Trophoblast cell (in vitro differentiated cells and primary cell): ENCODE data around the gene ZNF326.
"Not testable (repeated sequence)": the region's sequence is repeated elsewhere in the genome, so short reads cannot be mapped to it uniquely, and the experiment has no call there.

Experiments used
- DNase-seq, 2 donors: peaks; one replicate each; pipeline ENCODE4 v3.0.0-alpha.2; 2016
- H2AFZ ChIP-seq: 2 replicates; pipeline ENCODE4 v1.6.1; 2013; ENCODE audit warnings: low read length, moderate library complexity, mild to moderate bottlenecking; ENCODE audit not compliant: insufficient read depth, poor library complexity
- H2AK5ac ChIP-seq: 2 replicates; pipeline ENCODE4 v1.6.1; 2013; ENCODE audit warnings: mild to moderate bottlenecking, low read length
- H2BK120ac ChIP-seq: 2 replicates; pipeline ENCODE4 v1.6.1; 2013; ENCODE audit warnings: low read length, mild to moderate bottlenecking, moderate library complexity; ENCODE audit not compliant: insufficient read depth, poor library complexity
- H2BK12ac ChIP-seq: 2 replicates; pipeline ENCODE4 v1.6.1; 2013; ENCODE audit warnings: mild to moderate bottlenecking, low read length, moderate library complexity
- H2BK5ac ChIP-seq: 2 replicates; pipeline ENCODE4 v1.6.1; 2013; ENCODE audit warnings: low read length, low read depth, moderate library complexity, mild to moderate bottlenecking; ENCODE audit not compliant: poor library complexity
- H3K14ac ChIP-seq: 2 replicates; pipeline ENCODE4 v1.6.1; 2013; ENCODE audit warnings: mild to moderate bottlenecking, low read length
- H3K18ac ChIP-seq: 2 replicates; pipeline ENCODE4 v1.6.1; 2013; ENCODE audit warnings: mild to moderate bottlenecking, low read length
- H3K23ac ChIP-seq: 2 replicates; pipeline ENCODE4 v1.6.1; 2013; ENCODE audit warnings: low read length
- H3K27ac ChIP-seq: 2 replicates; pipeline ENCODE4 v1.5.1; 2013; ENCODE audit warnings: low read depth, mild to moderate bottlenecking, inconsistent platforms, low read length, moderate library complexity
- H3K27me3 ChIP-seq: 2 replicates; pipeline ENCODE4 v1.6.1; 2013; ENCODE audit warnings: inconsistent platforms, mild to moderate bottlenecking, low read length, moderate library complexity; ENCODE audit not compliant: insufficient read depth
- H3K36me3 ChIP-seq, 2 experiments: 1 replicate in 1 of 2; 2 replicates in 1 of 2; pipeline ENCODE4 v1.6.1; 2013; ENCODE audit warnings: low read length in 2 of 2, mild to moderate bottlenecking in 2 of 2, moderate library complexity in 1 of 2; ENCODE audit not compliant: insufficient read depth in 2 of 2, control insufficient read depth in 1 of 2
- H3K4ac ChIP-seq: 2 replicates; pipeline ENCODE4 v1.6.1; 2013; ENCODE audit warnings: low read depth, mild to moderate bottlenecking, low read length, moderate library complexity
- H3K4me1 ChIP-seq, 2 experiments: 1 replicate in 1 of 2; 2 replicates in 1 of 2; pipeline ENCODE4 v1.6.1; 2013; ENCODE audit warnings: low read length in 2 of 2, mild to moderate bottlenecking in 2 of 2, moderate library complexity in 1 of 2; ENCODE audit not compliant: insufficient read depth in 2 of 2, control insufficient read depth in 1 of 2
- H3K4me2 ChIP-seq: 2 replicates; pipeline ENCODE4 v1.6.1; 2013; ENCODE audit warnings: inconsistent platforms, mild to moderate bottlenecking, low read length, moderate library complexity
- H3K4me3 ChIP-seq: 2 replicates; pipeline ENCODE4 v1.5.1; 2013; ENCODE audit warnings: mild to moderate bottlenecking, low read depth, low read length, inconsistent platforms
- H3K79me1 ChIP-seq: one replicate; pipeline ENCODE4 v1.6.1; 2013; ENCODE audit warnings: low read length
- H3K79me2 ChIP-seq: 2 replicates; pipeline ENCODE4 v1.6.1; 2013; ENCODE audit warnings: low read length, mild to moderate bottlenecking; ENCODE audit not compliant: control insufficient read depth, insufficient read depth, poor library complexity
- H3K9ac ChIP-seq: 2 replicates; pipeline ENCODE4 v1.6.1; 2013; ENCODE audit warnings: mild to moderate bottlenecking, low read length
- H3K9me3 ChIP-seq: 2 replicates; pipeline ENCODE4 v1.6.1; 2013; ENCODE audit warnings: low read depth, mild to moderate bottlenecking, control low read depth, inconsistent platforms, low read length; ENCODE audit not compliant: insufficient read depth
- H4K12ac ChIP-seq: 2 replicates; pipeline ENCODE4 v1.6.1; 2013; ENCODE audit warnings: low read depth, mild to moderate bottlenecking, low read length, moderate library complexity
- H4K8ac ChIP-seq: 2 replicates; pipeline ENCODE4 v1.6.1; 2013; ENCODE audit warnings: low read depth, mild to moderate bottlenecking, low read length, moderate library complexity
- H4K91ac ChIP-seq: one replicate; pipeline ENCODE4 v1.6.1; 2013; ENCODE audit warnings: low read depth, mild to moderate bottlenecking, low read length, moderate library complexity
- WGBS: extraction: QIAGEN DNeasy Blood & Tissue Kit; methylation state at CpG from one replicate; pipeline ENCODE4 v1.1.7; 2013; ENCODE audit warnings: missing lambda C conversion rate; ENCODE audit not compliant: insufficient read length, insufficient coverage; ENCODE audit errors: extremely low coverage; 5-methylcytosine and 5-hydroxymethylcytosine counted together

The ZNF326 gene

DNA sequence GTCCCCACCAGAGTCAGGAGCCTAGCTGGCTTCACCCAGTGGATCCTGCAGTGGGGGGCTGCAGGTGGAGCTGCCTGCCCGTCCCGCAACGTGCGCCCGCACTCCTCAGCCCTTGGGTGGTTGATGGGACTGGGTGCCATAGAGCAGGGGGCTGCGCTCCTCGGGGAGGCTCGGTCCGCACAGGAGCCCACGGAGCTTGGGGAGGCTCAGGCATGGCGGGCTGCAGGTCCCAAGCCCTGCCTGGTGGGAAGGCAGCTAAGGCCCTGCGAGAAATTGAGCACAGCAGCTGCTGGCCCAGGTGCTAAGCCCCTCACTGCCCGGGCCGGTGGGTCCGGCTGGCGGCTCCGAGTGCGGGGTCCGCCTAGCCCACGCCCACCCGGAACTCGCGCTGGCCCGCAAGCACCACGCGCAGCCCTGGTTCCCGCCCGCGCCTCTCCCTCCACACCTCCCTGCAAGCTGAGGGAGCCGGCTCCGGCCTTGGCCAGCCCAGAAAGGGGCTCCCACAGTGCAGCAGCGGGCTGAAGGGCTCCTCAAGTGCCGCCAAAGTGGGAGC, 10.3 kb upstream of the ZNF326 start:
- H2AK5ac ChIP-seq, DNase-seq, H3K23ac ChIP-seq, H2BK120ac ChIP-seq, H3K36me3 ChIP-seq, H2BK5ac ChIP-seq, H3K18ac ChIP-seq, H3K9me3 ChIP-seq, H4K91ac ChIP-seq, H3K4ac ChIP-seq, H3K27me3 ChIP-seq, H4K12ac ChIP-seq, H3K27ac ChIP-seq, H4K8ac ChIP-seq, H3K9ac ChIP-seq, H2AFZ ChIP-seq, H3K79me2 ChIP-seq, H3K14ac ChIP-seq, H3K4me2 ChIP-seq, H3K79me1 ChIP-seq, H3K4me1 ChIP-seq, H2BK12ac ChIP-seq, H3K4me3 ChIP-seq: not testable (repeated sequence)
- no CpG with 5 or more reads among the region's 33 CpGs for WGBS

DNA sequence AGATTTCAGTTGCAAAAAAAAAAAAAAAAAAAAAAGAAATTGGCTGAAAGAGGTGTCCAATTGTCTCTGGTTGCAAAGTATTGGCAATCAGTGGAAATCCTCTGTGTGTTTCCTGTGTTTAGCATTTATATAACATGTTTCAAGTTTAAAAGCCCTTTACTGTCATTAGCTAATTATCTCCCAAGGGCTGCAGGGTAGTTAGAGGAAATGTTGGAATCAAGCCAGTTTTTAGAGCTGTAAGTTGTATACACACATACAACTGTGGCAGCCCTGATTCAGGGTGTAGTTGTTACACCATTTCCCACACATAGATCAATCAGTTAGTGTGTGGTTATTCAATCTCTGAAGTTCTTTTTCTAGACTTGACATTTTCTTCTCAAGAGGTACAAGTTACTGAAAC, 8.9 kb upstream of the ZNF326 start:
- no peak overlapping the region for H2BK12ac ChIP-seq
- no peak overlapping the region for H4K91ac ChIP-seq
- H2AK5ac ChIP-seq: no peak overlapping the region
- DNase-seq: no peak
- H3K79me2 ChIP-seq: no peaks in the 10 kb centered on the region
- H3K14ac ChIP-seq: no peak overlapping the region
- H3K23ac ChIP-seq: no peak overlapping the region
- no peaks in the 10 kb centered on the region for H3K4me1 ChIP-seq
- no peak overlapping the region for H3K18ac ChIP-seq
- no peak overlapping the region for H2BK5ac ChIP-seq
- no peak overlapping the region for H3K9ac ChIP-seq
- H3K4ac ChIP-seq: no peak overlapping the region
- no peak overlapping the region for H3K27ac ChIP-seq
- no peak overlapping the region for H3K4me2 ChIP-seq
- no peaks in the 10 kb centered on the region for H3K27me3 ChIP-seq
- no peak overlapping the region for H4K8ac ChIP-seq
- no peaks in the 10 kb centered on the region for H3K36me3 ChIP-seq
- no peaks in the 10 kb centered on the region for H3K79me1 ChIP-seq
- no peak overlapping the region for H2BK120ac ChIP-seq
- no peak overlapping the region for H2AFZ ChIP-seq
- no peaks in the 10 kb centered on the region for H3K9me3 ChIP-seq
- H4K12ac ChIP-seq: no peak overlapping the region
- no peak overlapping the region for H3K4me3 ChIP-seq

DNA sequence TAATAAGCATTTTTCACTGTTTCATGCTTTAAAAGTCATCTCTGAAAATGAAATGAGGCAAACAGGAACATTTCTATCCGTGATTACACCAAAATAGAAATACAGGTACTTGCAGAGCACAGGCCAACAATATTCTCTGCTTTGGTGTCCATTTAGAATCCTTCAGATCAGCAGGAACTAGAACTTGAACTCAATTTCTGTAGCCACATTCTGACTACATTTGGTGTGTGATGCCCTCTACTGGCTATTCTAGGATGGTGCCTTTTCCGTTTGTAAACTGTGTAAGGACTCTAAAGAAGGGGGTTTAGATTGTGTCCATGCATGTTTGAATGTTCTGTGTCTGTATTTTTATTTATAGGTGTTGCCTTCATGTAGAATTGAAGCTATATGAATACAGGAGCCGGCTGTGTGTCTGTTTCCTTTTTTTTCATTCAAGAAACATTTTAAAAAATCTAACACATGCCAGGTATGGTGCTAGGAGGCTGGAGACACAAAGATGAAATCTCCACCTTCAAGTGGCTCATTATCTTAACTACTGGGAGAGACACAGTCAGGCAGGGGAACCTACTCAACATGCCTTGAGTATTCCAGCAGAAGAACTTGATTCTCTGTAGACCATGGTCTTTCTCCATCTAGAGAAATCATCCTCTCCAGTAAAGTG, 7.6 kb upstream of the ZNF326 start:
- Histone ChIP-seq H3K23ac (no peak overlapping the region), H4K12ac (no peak overlapping the region), H4K8ac (no peak overlapping the region), H3K9ac (no peak overlapping the region), H2AK5ac (no peak overlapping the region), H3K14ac (no peak overlapping the region), H3K4me2 (no peak overlapping the region), H2BK12ac (no peak overlapping the region), H3K27ac (no peak overlapping the region), H4K91ac (no peak overlapping the region), H3K27me3 (no peaks in the 10 kb centered on the region), H2BK120ac (no peak overlapping the region), H3K79me2 (no peaks in the 10 kb centered on the region), H3K4me1 (no peaks in the 10 kb centered on the region), H3K4me3 (no peak overlapping the region), H3K4ac (no peak overlapping the region), H2AFZ (no peak overlapping the region), H3K18ac (no peak overlapping the region), H2BK5ac (no peak overlapping the region), H3K79me1 (no peaks in the 10 kb centered on the region), H3K9me3 (no peaks in the 10 kb centered on the region), H3K36me3 (no peaks in the 10 kb centered on the region)
- no CpG with 5 or more reads among the region's 3 CpGs for WGBS
- peak; percentile 47 to 90 for DNase-seq

DNA sequence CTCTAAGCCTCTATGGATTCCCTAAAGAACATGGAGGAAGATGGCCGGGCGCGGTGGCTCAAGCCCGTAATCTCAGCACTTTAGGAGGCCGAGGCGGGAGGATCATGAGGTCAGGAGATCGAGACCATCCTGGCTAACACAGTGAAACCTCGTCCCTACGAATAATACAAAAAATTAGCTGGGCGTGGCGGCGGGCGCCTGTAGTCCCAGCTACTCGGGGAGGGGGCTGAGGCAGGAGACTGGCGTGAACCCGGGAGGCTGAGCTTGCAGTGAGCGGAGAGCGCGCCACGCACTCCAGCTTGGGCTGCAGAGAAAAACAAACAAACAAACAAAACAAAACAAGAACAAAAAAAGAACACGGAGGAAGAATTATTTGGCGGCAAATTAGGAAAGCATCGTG, 5.8 kb upstream of the ZNF326 start:
- Histone ChIP-seq H2BK120ac (no peak overlapping the region), H4K91ac (no peak overlapping the region), H2AFZ (no peak overlapping the region), H4K12ac (no peak overlapping the region), H4K8ac (no peak overlapping the region), H3K4ac (no peak overlapping the region), H3K79me2 (no peaks in the 10 kb centered on the region), H3K9me3 (no peaks in the 10 kb centered on the region), H3K79me1 (no peaks in the 10 kb centered on the region), H2BK12ac (no peak overlapping the region), H3K9ac (no peak overlapping the region), H2BK5ac (no peak overlapping the region), H3K4me2 (no peak overlapping the region), H3K36me3 (no peaks in the 10 kb centered on the region), H3K4me3 (no peak overlapping the region), H3K4me1 (peaks cover 0 to 2% of the 10 kb centered on the region in 2 experiments), H3K14ac (no peak overlapping the region), H3K27me3 (no peaks in the 10 kb centered on the region), H2AK5ac (no peak overlapping the region), H3K18ac (no peak overlapping the region), H3K27ac (no peak overlapping the region), H3K23ac (no peak overlapping the region)
- no CpG with 5 or more reads among the region's 23 CpGs for WGBS
- no peak for DNase-seq
